Activated CD4-positive, alpha-beta T cell treated with anti-CD3 and anti-CD28 coated beads, Interleukin-2, amount 10 ng/mL, durations not matched to agents 24 days and 14 days (primary cell): ENCODE measurements around the gene WRAP73. TPM values are rescaled to one million over a fixed set of nuclear protein-coding genes. Genes with fewer than 3 reads are reported as not detected.
"Not testable (repeated sequence)": the region's sequence is repeated elsewhere in the genome, so short reads cannot be mapped to it uniquely, and the experiment has no call there.

ENCODE experiments used
- DNase-seq: peaks from one replicate; pipeline ENCODE4 v3.0.0; 2022
- H3K27ac Mint-ChIP-seq: one replicate; pipeline ENCODE4 v1.8.0; 2022; ENCODE audit warnings: mild to moderate bottlenecking, mixed read lengths
- H3K27me3 Mint-ChIP-seq: one replicate; pipeline ENCODE4 v1.8.0; 2022; ENCODE audit warnings: mixed read lengths
- H3K36me3 Mint-ChIP-seq: one replicate; pipeline ENCODE4 v1.8.0; 2022; ENCODE audit warnings: low read depth, mild to moderate bottlenecking, mixed read lengths
- H3K4me1 Mint-ChIP-seq: one replicate; pipeline ENCODE4 v1.8.0; 2021; ENCODE audit warnings: mixed read lengths
- H3K4me3 Mint-ChIP-seq: one replicate; pipeline ENCODE4 v1.8.0; 2022; ENCODE audit warnings: mild to moderate bottlenecking, moderate library complexity, mixed read lengths
- H3K9me3 Mint-ChIP-seq: one replicate; pipeline ENCODE4 v1.8.0; 2021; ENCODE audit warnings: mixed read lengths
- intact Hi-C: fragments of 100-400 bp; cut with micrococcal nuclease; formaldehyde crosslinking; loops from one replicate; pipeline ENCODE4 v1.15.1; 2023
- total RNA-seq: library from RNA; stranded (reverse); gene quantifications from 2 replicates; pipeline ENCODE4 v1.2.3, GENCODE V29; 2022

The WRAP73 gene
- total RNA-seq, 1 donor from 2014 or later: 41.3 TPM

DNA sequence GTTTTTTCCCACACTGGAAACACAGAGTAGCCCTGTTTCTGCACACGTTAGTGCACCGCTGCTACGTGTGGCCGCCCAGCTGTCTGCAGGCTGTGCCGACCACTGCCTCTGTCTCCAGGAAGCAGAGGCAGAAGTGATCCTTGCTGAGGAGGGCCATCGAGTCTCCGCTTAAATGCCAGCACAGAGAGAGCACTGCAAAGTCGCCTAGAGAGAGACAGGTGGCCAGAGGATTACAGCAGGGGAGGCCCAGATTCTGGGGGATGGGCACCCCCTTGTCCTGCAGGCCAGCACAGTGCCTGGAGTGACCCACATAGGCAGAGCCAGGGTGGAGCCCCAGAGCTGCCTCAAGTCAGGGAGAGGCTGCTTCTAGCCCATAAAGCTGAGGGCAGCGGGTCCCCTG lies 19.0 kb downstream of the WRAP73 start:
- Mint-ChIP-seq H3K4me1 (peaks cover under 1% of the 10 kb centered on the region), H3K27ac (no peak overlapping the region), H3K27me3 (no peaks in the 10 kb centered on the region), H3K9me3 (no peaks in the 10 kb centered on the region), H3K36me3 (peaks cover 16% of the 10 kb centered on the region), H3K4me3 (no peak overlapping the region)
- intact Hi-C loops: no loop called here
- DNase-seq: no peak

- Mint-ChIP-seq H3K27me3 (no peaks in the 10 kb centered on the region), H3K27ac (no peak overlapping the region), H3K9me3 (no peaks in the 10 kb centered on the region), H3K4me1 (peaks cover 4% of the 10 kb centered on the region), H3K4me3 (no peak overlapping the region), H3K36me3 (peaks cover 14% of the 10 kb centered on the region)
- intact Hi-C loops: no loop called here
- no peak for DNase-seq
Measured at GRCh38 chr1:3630161-3630611, 19.7 kb downstream of the WRAP73 start.

DNA sequence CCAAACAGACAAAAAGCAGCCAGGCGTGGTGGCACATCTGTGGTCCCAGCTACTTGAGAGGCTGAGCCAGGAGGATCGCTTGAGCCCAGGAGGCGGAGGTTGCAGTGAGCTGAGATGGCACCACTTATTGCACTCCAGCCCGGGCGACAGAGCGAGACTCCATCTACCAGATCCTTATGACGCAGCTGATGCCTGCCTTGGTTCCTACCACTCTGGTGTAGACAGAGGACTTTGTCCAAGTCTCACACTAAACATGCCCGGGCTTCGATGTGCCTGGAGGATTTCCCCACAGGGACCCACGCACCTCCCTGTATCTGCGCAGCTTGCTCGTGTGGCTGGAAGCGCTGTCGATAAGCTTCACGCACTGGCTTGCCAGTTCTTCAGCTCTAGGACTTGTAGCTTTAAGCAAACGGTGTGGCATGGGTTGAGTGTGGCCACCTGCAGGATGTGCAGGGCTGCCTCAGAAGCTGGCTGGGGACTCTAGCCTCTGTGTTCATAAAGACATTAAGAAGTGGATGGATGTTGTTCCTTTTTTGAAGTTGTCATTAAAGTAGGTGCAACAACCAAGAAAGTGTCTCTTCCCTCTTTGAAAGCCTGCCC lies 20.2 kb downstream of the WRAP73 start:
- no peak overlapping the region for H3K4me3 Mint-ChIP-seq
- no peaks in the 10 kb centered on the region for H3K9me3 Mint-ChIP-seq
- H3K27me3 Mint-ChIP-seq: no peaks in the 10 kb centered on the region
- peaks cover 4% of the 10 kb centered on the region for H3K4me1 Mint-ChIP-seq
- H3K27ac Mint-ChIP-seq: no peak overlapping the region
- no peak for DNase-seq
- peaks cover 14% of the 10 kb centered on the region for H3K36me3 Mint-ChIP-seq
- intact Hi-C loops: loop anchor here (10.0 kb wide), 2 partner anchors 95 to 1215 kb away; partner anchors contain the start of gene PEX10

DNA sequence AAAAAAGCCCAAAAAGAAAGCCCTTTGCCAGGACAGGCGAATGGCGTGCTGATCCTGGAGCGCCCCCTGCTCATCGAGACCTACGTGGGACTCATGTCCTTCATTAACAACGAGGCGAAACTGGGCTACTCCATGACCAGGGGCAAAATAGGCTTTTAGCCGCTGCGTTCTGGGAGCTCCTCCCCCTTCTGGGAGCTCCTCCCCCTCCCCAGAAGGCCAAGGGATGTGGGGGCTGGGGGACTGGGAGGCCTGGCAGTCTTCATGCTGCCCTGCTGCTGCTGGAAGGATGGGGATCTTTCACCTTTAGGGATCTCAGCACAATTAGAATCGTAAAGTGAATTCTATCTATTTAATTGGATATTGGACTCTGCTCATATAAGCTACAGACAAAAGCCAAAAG lies 21.5 kb downstream of the WRAP73 start:
- peaks cover 16% of the 10 kb centered on the region for H3K4me1 Mint-ChIP-seq
- intact Hi-C loops: loop anchor here (10.0 kb wide), 2 partner anchors 96 to 1214 kb away; partner anchors contain the start of gene PEX10
- no peak overlapping the region for H3K4me3 Mint-ChIP-seq
- no peaks in the 10 kb centered on the region for H3K9me3 Mint-ChIP-seq
- H3K36me3 Mint-ChIP-seq: peaks cover 10% of the 10 kb centered on the region
- H3K27me3 Mint-ChIP-seq: peaks cover 2% of the 10 kb centered on the region
- DNase-seq: no peak
- H3K27ac Mint-ChIP-seq: no peak overlapping the region

DNA sequence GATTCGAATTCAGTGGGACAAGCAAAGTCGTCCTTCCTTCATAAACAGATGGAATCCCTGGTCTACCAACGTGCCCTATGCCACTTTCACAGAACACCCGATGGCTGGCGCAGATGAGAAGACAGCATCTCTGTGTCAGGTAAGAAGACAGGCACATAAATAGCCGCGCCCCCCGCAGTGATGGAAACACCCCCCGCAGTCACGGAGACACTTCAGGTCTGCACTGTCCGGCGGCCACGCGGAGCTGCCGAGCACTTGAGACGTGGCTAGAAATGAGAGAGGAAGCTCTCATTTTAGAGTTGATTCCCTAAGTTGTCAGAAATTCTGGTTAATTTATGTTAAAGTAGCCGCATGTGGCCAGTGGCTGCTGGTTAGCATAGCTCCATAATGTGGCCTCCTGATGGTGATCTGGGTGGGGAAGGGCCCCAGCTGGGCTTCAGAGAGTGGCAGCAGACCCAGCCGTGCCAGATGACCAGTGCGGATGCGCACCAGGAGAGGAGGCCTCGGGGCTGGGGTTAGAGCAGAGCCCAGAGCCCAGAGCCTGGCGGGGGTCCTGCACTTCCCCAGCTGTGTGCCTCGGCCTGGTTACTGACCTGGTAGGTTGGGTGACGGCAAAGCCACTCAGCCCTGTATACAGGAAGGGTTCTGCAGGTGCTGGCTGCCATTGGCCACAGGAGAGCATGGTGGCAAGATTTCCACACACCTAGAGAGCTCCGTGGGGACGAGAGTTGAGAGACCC lies 22.2 kb downstream of the WRAP73 start:
- Mint-ChIP-seq H3K27ac (no peak overlapping the region), H3K4me3 (no peak overlapping the region), H3K36me3 (peaks cover 9% of the 10 kb centered on the region), H3K27me3 (peaks cover 5% of the 10 kb centered on the region), H3K9me3 (no peaks in the 10 kb centered on the region), H3K4me1 (peaks cover 23% of the 10 kb centered on the region)
- intact Hi-C loops: loop anchor here (10.0 kb wide), 2 partner anchors 97 to 1213 kb away; partner anchors contain the start of gene PEX10
- no peak for DNase-seq

DNA sequence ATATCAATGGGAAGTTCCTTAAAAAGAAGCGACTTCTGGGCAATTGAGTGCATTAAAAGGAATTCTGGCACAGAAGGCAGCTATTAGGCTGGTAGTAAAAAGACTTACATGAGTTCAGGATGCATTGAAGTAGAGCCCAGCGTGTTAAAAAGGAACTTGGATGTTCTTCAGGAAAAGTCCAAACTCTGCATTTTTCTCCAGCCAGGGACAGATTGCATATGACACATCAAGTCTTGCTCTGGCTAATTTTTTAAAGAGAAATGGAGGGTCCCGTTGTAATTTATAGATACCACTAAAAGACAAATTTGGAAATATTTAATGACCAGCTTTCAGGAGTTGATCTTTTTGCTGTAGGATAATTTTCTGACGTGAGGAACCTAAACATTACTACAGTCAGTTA lies 23.9 kb downstream of the WRAP73 start:
- H3K27me3 Mint-ChIP-seq: peaks cover 5% of the 10 kb centered on the region
- no peaks in the 10 kb centered on the region for H3K9me3 Mint-ChIP-seq
- no peak for DNase-seq
- no peak overlapping the region for H3K27ac Mint-ChIP-seq
- H3K36me3 Mint-ChIP-seq: peaks cover 9% of the 10 kb centered on the region
- H3K4me1 Mint-ChIP-seq: peaks cover 25% of the 10 kb centered on the region
- intact Hi-C loops: loop anchor here (10.0 kb wide), 2 partner anchors 99 to 1211 kb away; partner anchors contain the start of gene PEX10
- H3K4me3 Mint-ChIP-seq: peak overlapping the region; percentile 94

- peak overlapping the region; percentile 94 for H3K4me3 Mint-ChIP-seq
- intact Hi-C loops: loop anchor here (10.0 kb wide), 2 partner anchors 99 to 1211 kb away; partner anchors contain the start of gene PEX10
- H3K4me1 Mint-ChIP-seq: peaks cover 25% of the 10 kb centered on the region
- peaks cover 5% of the 10 kb centered on the region for H3K27me3 Mint-ChIP-seq
- H3K36me3 Mint-ChIP-seq: peaks cover 8% of the 10 kb centered on the region
- H3K9me3 Mint-ChIP-seq: no peaks in the 10 kb centered on the region
- H3K27ac Mint-ChIP-seq: no peak overlapping the region
- DNase-seq: peak; percentile 78
Measured at GRCh38 chr1:3625151-3625907, 24.6 kb downstream of the WRAP73 start.

DNA sequence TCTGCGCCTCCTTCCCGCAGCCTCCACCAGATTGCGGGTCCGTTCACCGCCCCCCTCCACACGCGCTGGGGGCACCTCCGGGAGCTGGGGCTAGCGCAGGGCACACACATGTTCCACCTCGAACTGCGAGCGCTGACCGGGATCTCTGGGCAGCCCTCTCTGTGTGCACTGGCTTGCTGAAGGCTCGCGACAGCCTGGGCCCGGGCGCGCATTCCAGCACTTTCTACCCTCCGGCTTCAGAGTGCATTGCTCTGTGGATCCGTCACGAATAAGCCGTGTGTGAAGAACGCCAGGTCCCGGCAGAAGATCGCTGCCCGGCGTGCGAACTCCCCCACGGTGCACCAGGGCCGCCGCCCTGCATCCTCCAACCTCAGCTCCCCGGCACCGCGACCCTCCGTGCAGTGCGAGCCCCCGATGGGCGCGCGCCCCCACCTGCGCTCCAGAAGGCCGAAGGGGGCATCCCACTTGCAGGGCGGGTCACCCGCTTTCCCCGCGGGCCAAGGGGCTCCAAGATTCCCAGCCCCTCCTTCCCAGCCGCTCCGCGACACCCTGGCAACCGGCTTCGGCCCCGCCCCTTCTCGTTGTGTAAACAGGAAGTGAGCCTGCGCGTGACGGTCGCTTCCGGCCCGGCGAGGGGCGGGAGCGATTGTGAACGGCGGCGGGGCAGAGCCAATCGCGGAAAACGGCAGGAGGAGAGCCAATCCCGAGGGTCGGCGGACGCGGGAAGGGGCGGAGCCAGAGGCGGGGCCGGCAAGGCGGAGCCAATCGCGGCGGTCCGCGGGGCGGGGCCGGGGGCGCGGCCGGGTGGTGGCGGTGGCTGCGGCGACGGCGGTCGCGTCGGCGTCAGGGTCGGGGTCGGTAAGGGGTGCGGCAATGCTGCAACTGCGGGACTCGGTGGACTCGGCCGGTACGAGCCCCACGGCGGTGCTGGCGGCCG lies 25.4 kb downstream of the WRAP73 start, which contains the start of gene TPRG1L:
TSS of gene TPRG1L (plus strand) at position 816 of the 937 bp plus-strand sequence. CDS start at position 874, 58 bp downstream.
- H3K27me3 Mint-ChIP-seq: peaks cover 5% of the 10 kb centered on the region
- peak within 1 kb of the TSS; percentile 94 for H3K4me3 Mint-ChIP-seq
- peak; percentile 100 for DNase-seq
- intact Hi-C loops: loop anchor here (1.0 to 10.0 kb wide), 5 partner anchors 26 to 1210 kb away; partner anchors contain the start of genes ARHGEF16, PEX10, SMIM1 and WRAP73
- H3K36me3 Mint-ChIP-seq: peaks cover 4% of the 10 kb centered on the region
- H3K27ac Mint-ChIP-seq: peak within 1 kb of the TSS; percentile 70
- H3K4me1 Mint-ChIP-seq: peaks cover 25% of the 10 kb centered on the region
- no peaks in the 10 kb centered on the region for H3K9me3 Mint-ChIP-seq

DNA sequence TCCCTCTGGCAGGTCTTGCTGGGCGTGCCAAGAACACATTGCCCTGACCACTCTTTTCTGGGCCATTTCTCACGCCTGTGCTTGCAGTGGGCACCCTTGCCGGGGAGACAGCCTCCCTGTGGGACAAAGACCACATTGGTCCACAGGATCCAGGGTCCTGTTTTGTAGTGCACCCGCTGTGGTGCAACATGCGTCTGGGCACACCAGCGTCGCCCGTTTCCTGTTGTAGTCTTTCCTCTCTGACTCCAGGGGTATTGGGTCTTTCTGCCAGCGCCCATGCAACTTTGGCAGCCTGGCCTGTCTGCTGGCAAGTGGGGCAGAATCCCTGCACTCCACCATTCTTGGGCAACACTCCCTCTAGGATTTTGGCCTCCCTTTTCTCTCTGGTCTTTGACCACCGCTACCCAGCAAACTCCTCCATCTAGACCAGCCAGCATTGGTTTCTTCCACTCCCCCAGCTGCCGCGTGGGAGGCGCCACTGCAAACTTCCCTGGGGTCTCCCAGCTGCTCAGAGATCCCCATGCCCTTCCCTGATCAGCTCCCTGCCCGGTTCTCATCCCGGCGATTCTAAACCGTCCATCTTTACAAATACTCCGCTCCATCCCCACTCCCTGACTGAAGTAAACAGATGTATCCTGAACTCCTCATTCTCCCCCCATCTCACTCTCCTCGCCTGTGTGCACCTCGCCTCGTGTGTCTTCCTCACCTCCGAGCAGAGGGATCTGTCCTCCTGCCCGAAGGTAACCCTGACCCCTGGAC lies 26.3 kb downstream of the WRAP73 start:
- DNase-seq: peak; percentile 64
- intact Hi-C loops: loop anchor here (1.0 to 10.0 kb wide), 5 partner anchors 27 to 1209 kb away; partner anchors contain the start of genes ARHGEF16, PEX10, SMIM1 and WRAP73
- peak overlapping the region; percentile 70 for H3K27ac Mint-ChIP-seq
- H3K4me3 Mint-ChIP-seq: peak overlapping the region; percentile 94
- peaks cover 5% of the 10 kb centered on the region for H3K27me3 Mint-ChIP-seq
- peaks cover 29% of the 10 kb centered on the region for H3K4me1 Mint-ChIP-seq
- peaks cover under 1% of the 10 kb centered on the region for H3K36me3 Mint-ChIP-seq
- no peaks in the 10 kb centered on the region for H3K9me3 Mint-ChIP-seq

- H3K4me3 Mint-ChIP-seq: peak overlapping the region; percentile 15
- peaks cover 29% of the 10 kb centered on the region for H3K4me1 Mint-ChIP-seq
- H3K27me3 Mint-ChIP-seq, H3K36me3 Mint-ChIP-seq, DNase-seq, H3K9me3 Mint-ChIP-seq, H3K27ac Mint-ChIP-seq: not testable (repeated sequence)
- intact Hi-C loops: loop anchor here (5.0 to 10.0 kb wide), 3 partner anchors 103 to 1207 kb away; partner anchors contain the start of genes ARHGEF16 and PEX10
Measured at GRCh38 chr1:3622102-3622501, 27.8 kb downstream of the WRAP73 start.

- not testable (repeated sequence) for H3K36me3 Mint-ChIP-seq, H3K4me3 Mint-ChIP-seq, H3K27me3 Mint-ChIP-seq, H3K27ac Mint-ChIP-seq, H3K9me3 Mint-ChIP-seq
- peaks cover 29% of the 10 kb centered on the region for H3K4me1 Mint-ChIP-seq
- DNase-seq: peak; percentile 71
- intact Hi-C loops: loop anchor here (5.0 to 10.0 kb wide), 3 partner anchors 104 to 1206 kb away; partner anchors contain the start of genes ARHGEF16 and PEX10
Measured at GRCh38 chr1:3621151-3621671, 28.7 kb downstream of the WRAP73 start.

DNA sequence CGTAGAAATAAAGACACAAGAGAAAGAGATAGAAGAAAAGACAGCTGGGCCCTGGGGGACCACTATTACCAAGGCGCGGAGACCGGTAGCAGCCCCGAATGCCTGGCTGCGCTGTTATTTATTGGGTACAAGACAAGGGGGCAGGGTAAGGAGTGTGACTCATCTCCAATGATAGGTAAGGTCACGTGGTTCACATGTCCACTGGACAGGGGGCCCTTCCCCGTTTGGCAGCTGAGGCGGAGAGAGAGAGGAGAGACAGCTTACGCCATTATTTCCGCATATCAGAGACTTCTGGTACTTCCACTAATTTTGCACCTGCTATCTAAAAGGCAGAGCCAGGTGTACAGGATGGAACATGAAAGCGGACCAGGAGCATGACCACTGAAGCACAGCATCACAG lies 29.2 kb downstream of the WRAP73 start:
- Mint-ChIP-seq H3K27me3 (peaks cover 5% of the 10 kb centered on the region), H3K27ac (no peak overlapping the region), H3K9me3 (no peaks in the 10 kb centered on the region), H3K4me1 (peaks cover 26% of the 10 kb centered on the region), H3K36me3 (no peaks in the 10 kb centered on the region), H3K4me3 (no peak overlapping the region)
- intact Hi-C loops: loop anchor here (5.0 to 10.0 kb wide), 3 partner anchors 104 to 1206 kb away; partner anchors contain the start of genes ARHGEF16 and PEX10
- no peak for DNase-seq
